Ovary (tissue), 9 donors: ENCODE results near the gene RYR2. TPM values are rescaled to one million over a fixed set of nuclear protein-coding genes. Genes with fewer than 3 reads are reported as not detected.

Source experiments
- DNase-seq, 5 donors: peaks; one replicate each; pipeline ENCODE4 v3.0.0-alpha.2; 2019 to 2020
- H3K27ac ChIP-seq, 2 donors: fragments of 200-600 bp; one replicate each; pipeline versions ENCODE4 v1.5.1 to v1.8.0; 2019 to 2022
- H3K27me3 ChIP-seq: fragments of 200-600 bp; one replicate; pipeline ENCODE4 v1.8.0; 2022
- H3K36me3 ChIP-seq: fragments of 200-600 bp; sonication (generic); one replicate; pipeline ENCODE4 v1.5.1; 2019
- H3K4me1 ChIP-seq: one replicate; pipeline ENCODE4 v1.8.1; 2013; ENCODE audit warnings: mild to moderate bottlenecking, moderate library complexity; ENCODE audit not compliant: insufficient read depth
- H3K4me3 ChIP-seq: fragments of 200-600 bp; sonication (generic); one replicate; pipeline ENCODE4 v1.5.1; 2017
- H3K9me3 ChIP-seq, 2 donors: fragments of 200-600 bp in 1 of 2; sonication (generic) in 1 of 2; one replicate each; pipeline versions ENCODE4 v1.5.1 to v1.8.1; 2013 to 2019; ENCODE audit warnings: mild to moderate bottlenecking in 1 of 2, moderate library complexity in 1 of 2
- CTCF ChIP-seq, 3 donors: fragments of 450-650 bp in 2 of 3; fragments of 200-600 bp in 1 of 3; IDR thresholded peaks; one replicate each; pipeline versions ENCODE4 v1.5.1 to v1.8.0; 2016 to 2022; ENCODE audit warnings: antibody characterized with exemption in 3 of 3, mild to moderate bottlenecking in 1 of 3
- EP300 ChIP-seq: sonication (generic); formaldehyde crosslinking; IDR thresholded peaks from one replicate; pipeline ENCODE4 v1.6.1; 2017; ENCODE audit warnings: antibody characterized with exemption
- POLR2A ChIP-seq: fragments of 450-650 bp; IDR thresholded peaks from one replicate; pipeline ENCODE4 v1.6.1; 2017; ENCODE audit warnings: antibody characterized with exemption, mild to moderate bottlenecking, moderate library complexity
- WGBS, 3 donors: extraction: QIAGEN DNeasy Blood & Tissue Kit in 1 of 3; methylation state at CpG; one replicate each; pipeline versions ENCODE4 v1.1.5 to v1.1.7; 2013 to 2017; 5-methylcytosine and 5-hydroxymethylcytosine counted together
- intact Hi-C, 4 donors: fragments of 100-400 bp; cut with DNase I; formaldehyde crosslinking; loops; one replicate each; pipeline versions ENCODE4 v1.11.0 to v1.15.1; 2022 to 2023
- polyA plus RNA-seq, 2 donors: library from polyadenylated mRNA; stranded (reverse); fragments of 200-250 nt in 1 of 2; fragments of 350-450 nt in 1 of 2; fragmentation: Illumina TruSeq in 1 of 2; extraction: RNeasy Lipid Tissue Mini Kit (QIAGEN cat#74804) in 1 of 2; gene quantifications; one replicate each; pipeline ENCODE4 v1.2.3, GENCODE V29; 2013 to 2014
- total RNA-seq, 7 donors: library from RNA; depleted of rRNA in 2 of 7; stranded (reverse); fragments of >200 nt in 2 of 7; fragmentation: NEBNext Ultra II Directional in 3 of 7; extraction: Animal tissue kit (Norgen Biotek cat#: 25700) in 3 of 7; gene quantifications; one replicate each; pipeline versions ENCODE4 v1.1.0 to v1.2.4, GENCODE V29; 2016 to 2023
- donor health status: DM: no; HTN: no; CAD: no; lungs with moderate emphysema.
- donor health status: DM: no; HTN: no; CAD: no.
- donor health status: Bipolar disorder and iron deficiency.
- donor health status: DM: yes; HTN: yes; CAD: no.
- donor health status: DM: no; HTN: no; CAD: no.
- donor health status: DM: yes; HTN: yes; CAD: no.

RYR2 gene
- total and polyA plus RNA-seq, 9 donors, result 3.0 to 13.8 (median 5.4) TPM

- WGBS, 3 donors, result 66 to 68% (median 67%) methylated on average over 4 of the region's 4 CpGs
- no peaks in the 10 kb centered on the region for H3K9me3 ChIP-seq
- no peaks in the 10 kb centered on the region for H3K27me3 ChIP-seq
- no peak for DNase-seq
- H3K36me3 ChIP-seq, result no peaks in the 10 kb centered on the region
- no peak overlapping the region for H3K4me3 ChIP-seq
- no peaks in the 10 kb centered on the region for H3K4me1 ChIP-seq
- no peak overlapping the region for H3K27ac ChIP-seq
- intact Hi-C loops, result no loop called here
- no peak for TF ChIP-seq EP300
- no peak for TF ChIP-seq POLR2A
- no peak for TF ChIP-seq CTCF (IDR thresholded peaks at IDR 0.05)
Measured at GRCh38 chr1:237244778-237245177, 202.8 kb downstream of the RYR2 start.

- Histone ChIP-seq H3K9me3 (no peaks in the 10 kb centered on the region), H3K4me3 (no peak overlapping the region), H3K27me3 (no peaks in the 10 kb centered on the region), H3K4me1 (no peaks in the 10 kb centered on the region), H3K36me3 (no peaks in the 10 kb centered on the region), H3K27ac (no peak overlapping the region)
- 93 to 98% (median 95%) methylated on average over 1 of the region's 1 CpG for WGBS, 3 donors
- DNase-seq, result no peak
- TF ChIP-seq EP300 (no peak), POLR2A (no peak), CTCF (IDR thresholded peaks at IDR 0.05) (no peak)
- intact Hi-C loops, result no loop called here
Measured at GRCh38 chr1:237247442-237247841, 205.5 kb downstream of the RYR2 start.

GRCh38 chr1:237249120-237249519 is 207.1 kb downstream of the RYR2 start:
- Histone ChIP-seq H3K9me3 (no peaks in the 10 kb centered on the region), H3K4me3 (no peak overlapping the region), H3K36me3 (no peaks in the 10 kb centered on the region), H3K27ac (no peak overlapping the region), H3K4me1 (no peaks in the 10 kb centered on the region), H3K27me3 (no peaks in the 10 kb centered on the region)
- TF ChIP-seq POLR2A (no peak), CTCF (IDR thresholded peaks at IDR 0.05) (no peak), EP300 (no peak)
- 60 to 67% (median 65%) methylated on average over 1 of the region's 1 CpG for WGBS, 3 donors
- intact Hi-C loops, result no loop called here
- DNase-seq, result no peak

GRCh38 chr1:237250055-237250454 is 208.1 kb downstream of the RYR2 start:
- TF ChIP-seq EP300 (no peak), CTCF (IDR thresholded peaks at IDR 0.05) (no peak), POLR2A (no peak)
- H3K27ac ChIP-seq, result no peak overlapping the region
- H3K4me3 ChIP-seq, result no peak overlapping the region
- 86 to 97% (median 93%) methylated on average over 3 of the region's 3 CpGs for WGBS, 3 donors
- H3K4me1 ChIP-seq, result no peaks in the 10 kb centered on the region
- no peaks in the 10 kb centered on the region for H3K36me3 ChIP-seq
- intact Hi-C loops, result no loop called here
- no peaks in the 10 kb centered on the region for H3K9me3 ChIP-seq
- DNase-seq, result no peak
- no peaks in the 10 kb centered on the region for H3K27me3 ChIP-seq

GRCh38 chr1:237255071-237255470 is 213.1 kb downstream of the RYR2 start:
- no peaks in the 10 kb centered on the region for H3K36me3 ChIP-seq
- no peaks in the 10 kb centered on the region for H3K9me3 ChIP-seq
- 91 to 97% (median 94%) methylated on average over 1 of the region's 1 CpG for WGBS, 3 donors
- no peak overlapping the region for H3K27ac ChIP-seq
- no peaks in the 10 kb centered on the region for H3K4me1 ChIP-seq
- intact Hi-C loops, result no loop called here
- H3K4me3 ChIP-seq, result no peak overlapping the region
- H3K27me3 ChIP-seq, result no peaks in the 10 kb centered on the region
- DNase-seq, result no peak
- no peak for TF ChIP-seq CTCF (IDR thresholded peaks at IDR 0.05)
- no peak for TF ChIP-seq POLR2A
- TF ChIP-seq EP300, result no peak
